Heart right ventricle (tissue), 16 donors: Measurements from ENCODE around the gene GAB1. TPM values are rescaled to one million over a fixed set of nuclear protein-coding genes. Genes with fewer than 3 reads are reported as not detected.

Experiments used
- ATAC-seq, 8 donors: fragments of 200-7000 bp; cut with Tn5 transposase; one replicate each; pipeline ENCODE4 v1.9.1; 2020; ENCODE audit warnings: mild to moderate bottlenecking in 8 of 8, moderate library complexity in 8 of 8, moderate number of reproducible peaks in 1 of 8
- DNase-seq, 2 donors: peaks; one replicate each; pipeline ENCODE4 v3.0.0-alpha.2; 2020
- H3K27ac ChIP-seq, 10 donors: fragments of 200-600 bp; sonication (generic) in 2 of 10; one replicate each; pipeline versions ENCODE4 v1.5.0 to v1.8.0; 2020 to 2022; ENCODE audit warnings: mild to moderate bottlenecking in 3 of 10
- H3K27me3 ChIP-seq, 7 donors: fragments of 200-600 bp; one replicate each; pipeline ENCODE4 v1.8.0; 2021 to 2022; ENCODE audit warnings: mild to moderate bottlenecking in 2 of 7
- H3K36me3 ChIP-seq, 9 donors: fragments of 200-600 bp; sonication (generic) in 1 of 9; one replicate each; pipeline versions ENCODE4 v1.5.0 to v1.8.0; 2020 to 2022; ENCODE audit warnings: mild to moderate bottlenecking in 2 of 9
- H3K4me1 ChIP-seq, 9 donors: fragments of 200-600 bp; sonication (generic) in 1 of 9; one replicate each; pipeline versions ENCODE4 v1.5.0 to v1.8.0; 2020 to 2022; ENCODE audit warnings: mild to moderate bottlenecking in 4 of 9
- H3K4me3 ChIP-seq, 10 donors: fragments of 200-600 bp; sonication (generic) in 2 of 10; one replicate each; pipeline versions ENCODE4 v1.5.0 to v1.8.0; 2020 to 2022; ENCODE audit warnings: mild to moderate bottlenecking in 7 of 10, moderate library complexity in 2 of 10
- H3K9me3 ChIP-seq, 11 donors: fragments of 200-600 bp in 10 of 11; sonication (generic) in 2 of 11; one replicate each; pipeline versions ENCODE4 v1.5.0 to v1.8.0; 2013 to 2022; ENCODE audit warnings: mild to moderate bottlenecking in 2 of 11, control low read depth in 1 of 11, moderate library complexity in 1 of 11
- CTCF ChIP-seq, 9 donors: fragments of 200-600 bp; sonication (generic) in 2 of 9; IDR thresholded peaks; one replicate each; pipeline versions ENCODE4 v1.5.0 to v1.8.0; 2021 to 2022; ENCODE audit warnings: antibody characterized with exemption in 9 of 9, mild to moderate bottlenecking in 5 of 9, moderate library complexity in 1 of 9
- WGBS, 2 donors: extraction: QIAGEN DNeasy Blood & Tissue Kit; methylation state at CpG; one replicate each; pipeline ENCODE4 v1.1.7; 2013; ENCODE audit warnings: inconsistent platforms in 1 of 2; 5-methylcytosine and 5-hydroxymethylcytosine counted together
- intact Hi-C, 10 donors: fragments of 100-400 bp; cut with DNase I; formaldehyde crosslinking; loops; one replicate each; pipeline versions ENCODE4 v1.11.1 to v1.14.2; 2022
- polyA plus RNA-seq, 2 donors: library from polyadenylated mRNA; stranded (reverse); fragments of 200-250 nt; gene quantifications; one replicate each; pipeline ENCODE4 v1.2.3, GENCODE V29; 2013
- total RNA-seq, 10 donors: library from RNA; stranded (reverse); fragmentation: NEBNext Ultra II Directional in 3 of 10; extraction: Animal tissue kit (Norgen Biotek cat#: 25700) in 3 of 10; gene quantifications; one replicate each; pipeline versions ENCODE4 v1.2.1 to v1.2.4, GENCODE V29; 2021 to 2023
- donor health status: Arrhythmogenic right ventricular cardiomyopathy.
- donor health status: ischemic (EF 13 %, LVEDD 7.1; RV severe dilation, severe dysfunction).
- donor health status: healthy with polysubstance abuse.
- donor health status: DM: no; HTN: yes; CAD: no.
- donor health status: DM: no; HTN: no; CAD: no.
- donor health status: ischemic (EF 25% LVEDD 6.9; RV normal size, moderate dysfunction).
- donor health status: ischemic (EF 25% LVEDD 5.7; RV mildly dilated, moderate dysfunction).
- donor health status: healthy.
- donor health status: DM: yes; HTN: yes; CAD: no.
- donor health status: Ischemic cardiomyopathy.
- donor health status: ischemic (EF 35%, LVEDD 5.7; RV mildly dilated, moderate dysfunction).
- donor health status: nonischemic (EF 11% LVEDD 7.7; RV severe dilation, severe dysfunction).
- donor health status: DM: yes; HTN: yes; CAD: no.
- donor health status: PGD.
- donor health status: ischemic (EF 29% LVEDD 5.4; RV normal size, mild dysfunction).
- donor health status: nonischemic (EF 23%, LVEDD 6.1; RV moderate dilation, normal function).

GAB1 gene
- total and polyA plus RNA-seq, 12 donors = 7.8 to 130 (median 95.3) TPM

GRCh38 chr4:143296397-143297067, 40.1 kb upstream of the GAB1 start:
- Histone ChIP-seq H3K27me3 (no peaks in the 10 kb centered on the region), H3K27ac (no peak overlapping the region), H3K36me3 (no peaks in the 10 kb centered on the region), H3K4me3 (no peak overlapping the region), H3K4me1 (peaks cover 0 to 33% (median 21%) of the 10 kb centered on the region in 9 donors), H3K9me3 (no peaks in the 10 kb centered on the region)
- WGBS, 2 donors = 83 to 84% methylated on average over 6 of the region's 6 CpGs
- TF ChIP-seq CTCF (IDR thresholded peaks at IDR 0.05) = no peak
- DNase-seq (no peak), ATAC-seq (no peak)
- intact Hi-C loops = loop anchor here in 1 of 10 donors (5.0 kb wide), 1 partner anchor 36 kb away; no protein-coding TSS in a partner anchor

GRCh38 chr4:143300860-143301259, 35.8 kb upstream of the GAB1 start:
- DNase-seq = no peak

GRCh38 chr4:143302536-143302935, 34.1 kb upstream of the GAB1 start:
- H3K4me1 ChIP-seq = peaks cover 0 to 27% (median 8%) of the 10 kb centered on the region in 9 donors
- H3K9me3 ChIP-seq = no peaks in the 10 kb centered on the region
- H3K27ac ChIP-seq = no peak overlapping the region
- WGBS, 2 donors = 45 to 50% methylated on average over 1 of the region's 1 CpG
- H3K36me3 ChIP-seq = no peaks in the 10 kb centered on the region
- H3K27me3 ChIP-seq = no peaks in the 10 kb centered on the region
- intact Hi-C loops = no loop called here
- TF ChIP-seq CTCF (IDR thresholded peaks at IDR 0.05) = no peak
- DNase-seq (no peak), ATAC-seq (peak in 2 of 8 donors; percentile 28 to 41)
- H3K4me3 ChIP-seq = no peak overlapping the region

More at GRCh38 chr4:143300860-143301259, 35.8 kb upstream of the GAB1 start:
- Histone ChIP-seq H3K36me3 (no peaks in the 10 kb centered on the region), H3K27me3 (no peaks in the 10 kb centered on the region), H3K4me3 (no peak overlapping the region), H3K9me3 (no peaks in the 10 kb centered on the region), H3K27ac (no peak overlapping the region), H3K4me1 (peaks cover 0 to 22% (median 8%) of the 10 kb centered on the region in 9 donors)
- no peak for TF ChIP-seq CTCF (IDR thresholded peaks at IDR 0.05)
- 75 to 87% methylated on average over 2 of the region's 2 CpGs for WGBS, 2 donors
- intact Hi-C loops = no loop called here
- ATAC-seq = no peak

- H3K27me3 ChIP-seq = no peaks in the 10 kb centered on the region
- DNase-seq (no peak), ATAC-seq (peak in 3 of 8 donors; percentile 19 to 56 (median 35))
- peak overlapping the region in 1 of 10 donors; percentile 21 for H3K27ac ChIP-seq
- no peak overlapping the region for H3K4me3 ChIP-seq
- intact Hi-C loops = no loop called here
- no peaks in the 10 kb centered on the region for H3K9me3 ChIP-seq
- H3K36me3 ChIP-seq = no peaks in the 10 kb centered on the region
- WGBS, 2 donors = 72 to 73% methylated on average over 3 of the region's 3 CpGs
- no peak for TF ChIP-seq CTCF (IDR thresholded peaks at IDR 0.05)
- H3K4me1 ChIP-seq = peaks cover 0 to 22% (median 7%) of the 10 kb centered on the region in 9 donors
Observed at GRCh38 chr4:143306788-143307187, 29.9 kb upstream of the GAB1 start.
